Liver (tissue), 9 donors: ENCODE data around the gene TDRD5. TPM values are rescaled to one million over a fixed set of nuclear protein-coding genes. Genes with fewer than 3 reads are reported as not detected.

ENCODE experiments used
- DNase-seq: peaks from one replicate; pipeline ENCODE4 v3.0.0-alpha.2; 2017; ENCODE audit warnings: low spot score
- H3K27ac ChIP-seq, 2 donors: one replicate each; pipeline ENCODE4 v1.7.0; 2013; ENCODE audit warnings: inconsistent platforms in 2 of 2, low read length in 2 of 2, control low read depth in 1 of 2, low read depth in 1 of 2, mild to moderate bottlenecking in 1 of 2
- H3K27me3 ChIP-seq, 4 donors: one replicate each; pipeline versions ENCODE4 v1.6.1 to v1.7.0; 2013; ENCODE audit warnings: low read length in 3 of 4, inconsistent platforms in 1 of 4, mild to moderate bottlenecking in 1 of 4, moderate library complexity in 1 of 4; ENCODE audit not compliant: control insufficient read depth in 4 of 4, insufficient read depth in 4 of 4
- H3K36me3 ChIP-seq, 4 donors: one replicate each; pipeline versions ENCODE4 v1.6.1 to v1.7.0; 2013; ENCODE audit warnings: low read length in 3 of 4, mild to moderate bottlenecking in 3 of 4, low read depth in 1 of 4, moderate library complexity in 1 of 4; ENCODE audit not compliant: control insufficient read depth in 4 of 4, insufficient read depth in 3 of 4
- H3K4me1 ChIP-seq, 4 donors: one replicate each; pipeline versions ENCODE4 v1.6.1 to v1.7.0; 2013; ENCODE audit warnings: low read length in 3 of 4, mild to moderate bottlenecking in 3 of 4, moderate library complexity in 1 of 4; ENCODE audit not compliant: control insufficient read depth in 4 of 4, insufficient read depth in 4 of 4
- H3K4me3 ChIP-seq, 3 donors: one replicate each; pipeline versions ENCODE4 v1.6.1 to v1.7.0; 2013; ENCODE audit warnings: low read length in 3 of 3, control low read depth in 1 of 3, low read depth in 1 of 3, mild to moderate bottlenecking in 1 of 3
- H3K9ac ChIP-seq, 2 donors: one replicate each; pipeline ENCODE4 v1.7.0; 2013; ENCODE audit warnings: low read length in 2 of 2, mild to moderate bottlenecking in 2 of 2, moderate library complexity in 2 of 2, control low read depth in 1 of 2, low read depth in 1 of 2
- H3K9me3 ChIP-seq, 4 donors: one replicate each; pipeline versions ENCODE4 v1.6.1 to v1.7.0; 2013; ENCODE audit warnings: low read length in 3 of 4; ENCODE audit not compliant: control insufficient read depth in 4 of 4
- EGR1 ChIP-seq, 2 donors: IDR thresholded peaks; 2 replicates each; pipeline ENCODE4 v1.6.1; 2016 to 2018; ENCODE audit warnings: antibody characterized with exemption in 2 of 2, low read depth in 2 of 2
- FOXA1 ChIP-seq: IDR thresholded peaks from 2 replicates; pipeline ENCODE4 v1.6.1; 2016; ENCODE audit warnings: antibody characterized with exemption
- FOXA2 ChIP-seq: IDR thresholded peaks from 2 replicates; pipeline ENCODE4 v1.6.1; 2016; ENCODE audit warnings: antibody characterized with exemption
- GABPA ChIP-seq, 2 donors: IDR thresholded peaks in 1 of 2; conservative IDR thresholded peaks in 1 of 2; 2 replicates each; pipeline ENCODE4 v1.6.1; 2016; ENCODE audit warnings: antibody characterized with exemption in 2 of 2, mild to moderate bottlenecking in 1 of 2, moderate library complexity in 1 of 2
- HNF4A ChIP-seq, 2 donors: conservative IDR thresholded peaks; 2 replicates each; pipeline ENCODE4 v1.6.1; 2016; ENCODE audit warnings: antibody characterized with exemption in 2 of 2, mild to moderate bottlenecking in 2 of 2
- HNF4G ChIP-seq: IDR thresholded peaks from 2 replicates; pipeline ENCODE4 v1.6.1; 2016; ENCODE audit warnings: antibody characterized with exemption
- JUND ChIP-seq, 2 donors: IDR thresholded peaks; 2 replicates each; pipeline ENCODE4 v1.6.1; 2016; ENCODE audit warnings: antibody characterized with exemption in 2 of 2
- NR2F2 ChIP-seq: IDR thresholded peaks from 2 replicates; pipeline ENCODE4 v1.6.1; 2016; ENCODE audit warnings: antibody characterized with exemption
- RXRA ChIP-seq, 2 donors: IDR thresholded peaks; 2 replicates each; pipeline ENCODE4 v1.6.1; 2017 to 2018; ENCODE audit warnings: antibody characterized with exemption in 2 of 2, mild to moderate bottlenecking in 1 of 2
- SP1 ChIP-seq: IDR thresholded peaks from 2 replicates; pipeline ENCODE4 v1.6.1; 2018; ENCODE audit warnings: antibody characterized with exemption, mild to moderate bottlenecking
- TAF1 ChIP-seq: conservative IDR thresholded peaks from 2 replicates; pipeline ENCODE4 v1.6.1; 2016; ENCODE audit warnings: antibody characterized with exemption, mild to moderate bottlenecking
- YY1 ChIP-seq: IDR thresholded peaks from 2 replicates; pipeline ENCODE4 v1.6.1; 2016; ENCODE audit warnings: antibody characterized with exemption, mild to moderate bottlenecking
- WGBS: extraction: QIAGEN DNeasy Blood & Tissue Kit; methylation state at CpG from one replicate; pipeline ENCODE4 v1.1.7; 2013; 5-methylcytosine and 5-hydroxymethylcytosine counted together
- polyA plus RNA-seq, 2 donors: library from polyadenylated mRNA; stranded (reverse) in 1 of 2; unstranded in 1 of 2; fragments of 200-250 nt in 1 of 2; fragments of >200 nt in 1 of 2; fragmentation: Nextera tagmentation in 1 of 2; extraction: Ambion mirVana in 1 of 2; gene quantifications; one replicate each; pipeline versions ENCODE4 v1.2.1 to v1.2.3, GENCODE V29; 2013 to 2015
- total RNA-seq, 2 donors: library from RNA; depleted of rRNA; stranded (reverse); fragments of >200 nt; gene quantifications; one replicate each; pipeline ENCODE4 v1.2.3, GENCODE V29; 2014
- TF ChIP-seq, protein P1 (sequence below): fragments of 150-350 bp; IDR thresholded peaks from 2 replicates; pipeline ENCODE4 v1.5.1; 2017; ENCODE audit warnings: improper control_type of control experiment, low read depth, low read length; ENCODE audit not compliant: missing input control
- TF ChIP-seq, protein P2 (sequence below): IDR thresholded peaks from 2 replicates; pipeline ENCODE4 v1.6.1; 2016; ENCODE audit warnings: antibody characterized with exemption, mild to moderate bottlenecking
- TF ChIP-seq, protein P3 (sequence below): IDR thresholded peaks from 2 replicates; pipeline ENCODE4 v1.6.1; 2016; ENCODE audit warnings: antibody characterized with exemption
- TF ChIP-seq, protein P4 (sequence below): IDR thresholded peaks from 2 replicates; pipeline ENCODE4 v1.6.1; 2016; ENCODE audit warnings: antibody characterized with exemption
- donor health status: healthy.
- donor health status: healthy.
- donor health status: healthy.
- donor health status: healthy.
- donor health status: healthy.

The TDRD5 gene
- total and polyA plus RNA-seq, 4 donors, result not detected

DNA sequence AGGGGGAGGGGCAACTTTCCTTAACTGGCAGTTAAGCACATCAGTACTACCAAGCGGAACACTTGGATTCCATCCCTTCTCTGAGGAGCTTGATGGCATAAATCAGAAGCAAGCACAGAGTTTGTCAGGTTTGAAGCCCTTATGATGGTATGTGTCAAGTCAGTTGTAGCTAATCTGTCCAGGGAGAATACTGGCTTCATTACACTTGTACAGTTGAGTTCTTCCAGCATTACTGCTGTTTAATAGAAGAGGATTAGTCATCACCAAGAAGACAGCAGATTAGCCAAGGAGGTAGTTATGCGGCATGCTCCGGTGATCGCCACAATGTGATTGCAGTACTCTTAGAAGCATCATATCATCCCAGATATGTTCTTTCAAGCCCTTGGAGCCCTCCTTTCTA, 2.1 kb upstream of the TDRD5 start:
- no peaks in the 10 kb centered on the region for H3K9me3 ChIP-seq
- WGBS, result 97% methylated on average over 4 of the region's 4 CpGs
- H3K27ac ChIP-seq, result no peak overlapping the region
- H3K4me1 ChIP-seq, result peaks cover 0 to 6% (median 0%) of the 10 kb centered on the region in 4 donors
- H3K36me3 ChIP-seq, result no peaks in the 10 kb centered on the region
- H3K4me3 ChIP-seq, result no peak overlapping the region
- no peak for DNase-seq
- no peak overlapping the region for H3K9ac ChIP-seq
- no peak for TF ChIP-seq EGR1 (IDR thresholded peaks at IDR 0.05; ENCODE audit: low read depth in 2 of 2)
- H3K27me3 ChIP-seq, result peaks cover 0 to 23% (median 9%) of the 10 kb centered on the region in 4 donors

DNA sequence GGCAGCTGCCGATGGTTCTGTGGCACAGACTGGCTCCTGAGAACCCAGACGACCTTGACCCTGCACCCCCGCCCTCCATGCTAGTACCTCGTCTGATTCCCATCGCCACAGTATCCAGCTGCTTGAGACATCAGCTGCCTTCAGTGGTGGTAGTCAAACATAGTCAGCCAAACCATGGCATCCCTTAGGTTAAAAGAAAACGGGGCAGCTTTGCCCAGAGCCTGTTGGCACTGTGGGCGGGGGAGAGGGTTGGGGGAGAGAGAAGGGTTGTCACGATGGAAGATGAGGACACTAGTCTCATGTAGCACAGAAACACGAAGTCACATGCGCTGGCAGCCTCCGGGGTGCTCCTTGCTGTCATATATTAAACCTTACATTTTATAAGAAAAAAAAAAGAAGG, 961 bp upstream of the TDRD5 start:
- Histone ChIP-seq H3K9ac (no peak overlapping the region), H3K4me1 (peaks cover 0 to 6% (median 0%) of the 10 kb centered on the region in 4 donors), H3K27ac (no peak overlapping the region), H3K36me3 (no peaks in the 10 kb centered on the region), H3K9me3 (no peaks in the 10 kb centered on the region), H3K4me3 (no peak overlapping the region), H3K27me3 (peaks cover 0 to 16% (median 10%) of the 10 kb centered on the region in 4 donors)
- DNase-seq, result no peak
- 80% methylated on average over 11 of the region's 11 CpGs for WGBS
- no peak for TF ChIP-seq HNF4A (conservative IDR thresholded peaks at IDR 0.05)
- TF ChIP-seq, protein P1, sequence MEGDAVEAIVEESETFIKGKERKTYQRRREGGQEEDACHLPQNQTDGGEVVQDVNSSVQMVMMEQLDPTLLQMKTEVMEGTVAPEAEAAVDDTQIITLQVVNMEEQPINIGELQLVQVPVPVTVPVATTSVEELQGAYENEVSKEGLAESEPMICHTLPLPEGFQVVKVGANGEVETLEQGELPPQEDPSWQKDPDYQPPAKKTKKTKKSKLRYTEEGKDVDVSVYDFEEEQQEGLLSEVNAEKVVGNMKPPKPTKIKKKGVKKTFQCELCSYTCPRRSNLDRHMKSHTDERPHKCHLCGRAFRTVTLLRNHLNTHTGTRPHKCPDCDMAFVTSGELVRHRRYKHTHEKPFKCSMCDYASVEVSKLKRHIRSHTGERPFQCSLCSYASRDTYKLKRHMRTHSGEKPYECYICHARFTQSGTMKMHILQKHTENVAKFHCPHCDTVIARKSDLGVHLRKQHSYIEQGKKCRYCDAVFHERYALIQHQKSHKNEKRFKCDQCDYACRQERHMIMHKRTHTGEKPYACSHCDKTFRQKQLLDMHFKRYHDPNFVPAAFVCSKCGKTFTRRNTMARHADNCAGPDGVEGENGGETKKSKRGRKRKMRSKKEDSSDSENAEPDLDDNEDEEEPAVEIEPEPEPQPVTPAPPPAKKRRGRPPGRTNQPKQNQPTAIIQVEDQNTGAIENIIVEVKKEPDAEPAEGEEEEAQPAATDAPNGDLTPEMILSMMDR, result no peak
- TF ChIP-seq FOXA2, result no peak
- TF ChIP-seq RXRA (IDR thresholded peaks at IDR 0.05), result no peak
- TF ChIP-seq, protein P2, sequence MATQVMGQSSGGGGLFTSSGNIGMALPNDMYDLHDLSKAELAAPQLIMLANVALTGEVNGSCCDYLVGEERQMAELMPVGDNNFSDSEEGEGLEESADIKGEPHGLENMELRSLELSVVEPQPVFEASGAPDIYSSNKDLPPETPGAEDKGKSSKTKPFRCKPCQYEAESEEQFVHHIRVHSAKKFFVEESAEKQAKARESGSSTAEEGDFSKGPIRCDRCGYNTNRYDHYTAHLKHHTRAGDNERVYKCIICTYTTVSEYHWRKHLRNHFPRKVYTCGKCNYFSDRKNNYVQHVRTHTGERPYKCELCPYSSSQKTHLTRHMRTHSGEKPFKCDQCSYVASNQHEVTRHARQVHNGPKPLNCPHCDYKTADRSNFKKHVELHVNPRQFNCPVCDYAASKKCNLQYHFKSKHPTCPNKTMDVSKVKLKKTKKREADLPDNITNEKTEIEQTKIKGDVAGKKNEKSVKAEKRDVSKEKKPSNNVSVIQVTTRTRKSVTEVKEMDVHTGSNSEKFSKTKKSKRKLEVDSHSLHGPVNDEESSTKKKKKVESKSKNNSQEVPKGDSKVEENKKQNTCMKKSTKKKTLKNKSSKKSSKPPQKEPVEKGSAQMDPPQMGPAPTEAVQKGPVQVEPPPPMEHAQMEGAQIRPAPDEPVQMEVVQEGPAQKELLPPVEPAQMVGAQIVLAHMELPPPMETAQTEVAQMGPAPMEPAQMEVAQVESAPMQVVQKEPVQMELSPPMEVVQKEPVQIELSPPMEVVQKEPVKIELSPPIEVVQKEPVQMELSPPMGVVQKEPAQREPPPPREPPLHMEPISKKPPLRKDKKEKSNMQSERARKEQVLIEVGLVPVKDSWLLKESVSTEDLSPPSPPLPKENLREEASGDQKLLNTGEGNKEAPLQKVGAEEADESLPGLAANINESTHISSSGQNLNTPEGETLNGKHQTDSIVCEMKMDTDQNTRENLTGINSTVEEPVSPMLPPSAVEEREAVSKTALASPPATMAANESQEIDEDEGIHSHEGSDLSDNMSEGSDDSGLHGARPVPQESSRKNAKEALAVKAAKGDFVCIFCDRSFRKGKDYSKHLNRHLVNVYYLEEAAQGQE, result no peak
- no peak for TF ChIP-seq YY1
- TF ChIP-seq HNF4G, result no peak
- TF ChIP-seq SP1, result no peak
- TF ChIP-seq, protein P3, sequence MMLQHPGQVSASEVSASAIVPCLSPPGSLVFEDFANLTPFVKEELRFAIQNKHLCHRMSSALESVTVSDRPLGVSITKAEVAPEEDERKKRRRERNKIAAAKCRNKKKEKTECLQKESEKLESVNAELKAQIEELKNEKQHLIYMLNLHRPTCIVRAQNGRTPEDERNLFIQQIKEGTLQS, result no peak
- no peak for TF ChIP-seq FOXA1
- TF ChIP-seq JUND (IDR thresholded peaks at IDR 0.05), result no peak
- TF ChIP-seq TAF1, result no peak
- TF ChIP-seq GABPA (IDR thresholded peaks at IDR 0.05 in 1 of 2, conservative IDR thresholded peaks at IDR 0.05 in 1 of 2), result no peak

DNA sequence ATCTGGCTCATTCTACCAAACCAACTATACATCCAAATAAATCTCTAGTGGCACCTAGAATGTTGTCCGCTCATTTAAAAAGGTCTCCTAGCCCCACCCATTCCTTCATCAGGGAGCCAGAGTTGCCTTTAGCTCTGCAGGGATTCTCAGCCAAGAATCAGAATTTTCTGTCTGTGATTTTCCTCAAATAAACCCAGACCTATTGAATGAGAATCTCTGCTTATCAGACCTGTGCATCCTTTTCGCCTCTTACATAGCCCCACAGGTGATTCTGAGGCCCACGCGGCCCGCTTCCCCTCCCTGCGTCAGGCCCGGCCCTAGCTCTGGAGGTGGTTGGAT, 410 bp upstream of the TDRD5 start:
- peaks cover 0 to 15% (median 10%) of the 10 kb centered on the region in 4 donors for H3K27me3 ChIP-seq
- no peak overlapping the region for H3K4me3 ChIP-seq
- TF ChIP-seq EGR1 (IDR thresholded peaks at IDR 0.05; ENCODE audit: low read depth in 2 of 2) (no peak), JUND (IDR thresholded peaks at IDR 0.05) (no peak), TAF1 (no peak), HNF4G (no peak), NR2F2 (no peak), GABPA (IDR thresholded peaks at IDR 0.05 in 1 of 2, conservative IDR thresholded peaks at IDR 0.05 in 1 of 2) (no peak)
- TF ChIP-seq, protein P1, result no peak
- TF ChIP-seq, protein P2, result no peak
- TF ChIP-seq, protein P4, sequence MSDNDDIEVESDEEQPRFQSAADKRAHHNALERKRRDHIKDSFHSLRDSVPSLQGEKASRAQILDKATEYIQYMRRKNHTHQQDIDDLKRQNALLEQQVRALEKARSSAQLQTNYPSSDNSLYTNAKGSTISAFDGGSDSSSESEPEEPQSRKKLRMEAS, result no peak

More for the DNA sequence above, 410 bp upstream of the TDRD5 start:
- no peak for DNase-seq
- 41% methylated on average over 7 of the region's 7 CpGs for WGBS
- Histone ChIP-seq H3K9ac (no peak overlapping the region), H3K27ac (no peak overlapping the region), H3K36me3 (no peaks in the 10 kb centered on the region), H3K9me3 (no peaks in the 10 kb centered on the region), H3K4me1 (peaks cover 0 to 6% (median 0%) of the 10 kb centered on the region in 4 donors)
